IPS DF 6.9 (cell line): Measurements from ENCODE around the gene CHKB.
A peak's percentile ranks its signal among the peaks of the same experiment; 100 is the strongest.
"Not testable (repeated sequence)": the region's sequence is repeated elsewhere in the genome, so short reads cannot be mapped to it uniquely, and the experiment has no call there.

ENCODE experiments used
- DNase-seq: peaks from one replicate; pipeline ENCODE4 v3.0.0-alpha.2; 2013; ENCODE audit warnings: low read depth, low spot score
- H3K27ac ChIP-seq: one replicate; pipeline ENCODE4 v1.5.1; 2013; ENCODE audit warnings: low read length, control low read depth
- H3K27me3 ChIP-seq: 2 replicates; pipeline ENCODE4 v1.6.1; 2013; ENCODE audit warnings: mild to moderate bottlenecking, low read length; ENCODE audit not compliant: control insufficient read depth, insufficient read depth
- H3K36me3 ChIP-seq: 2 replicates; pipeline ENCODE4 v1.6.1; 2013; ENCODE audit warnings: low read length; ENCODE audit not compliant: control insufficient read depth, insufficient read depth
- H3K4me1 ChIP-seq: 2 replicates; pipeline ENCODE4 v1.6.1; 2013; ENCODE audit warnings: low read length; ENCODE audit not compliant: control insufficient read depth, insufficient read depth
- H3K4me3 ChIP-seq: 2 replicates; pipeline ENCODE4 v1.5.1; 2013; ENCODE audit warnings: mild to moderate bottlenecking, low read length
- H3K9me3 ChIP-seq: 2 replicates; pipeline ENCODE4 v1.6.1; 2013; ENCODE audit warnings: low read length, inconsistent platforms; ENCODE audit not compliant: control insufficient read depth, insufficient read depth
- WGBS: extraction: QIAGEN DNeasy Blood & Tissue Kit; methylation state at CpG from one replicate; pipeline ENCODE4 v1.1.7; 2013; ENCODE audit warnings: mixed read lengths, missing lambda C conversion rate; ENCODE audit not compliant: insufficient read length, insufficient coverage; 5-methylcytosine and 5-hydroxymethylcytosine counted together

Gene CHKB

GRCh38 chr22:50537765-50538164, 44.9 kb downstream of the CHKB start:
- H3K27ac ChIP-seq = no peak overlapping the region
- H3K9me3 ChIP-seq = no peaks in the 10 kb centered on the region
- no peaks in the 10 kb centered on the region for H3K36me3 ChIP-seq
- H3K27me3 ChIP-seq = peaks cover 3% of the 10 kb centered on the region; the same call in 1 of the 2 replicates
- H3K4me3 ChIP-seq = no peak overlapping the region
- WGBS = 100% methylated on average over 2 of the region's 13 CpGs
- no peak for DNase-seq
- H3K4me1 ChIP-seq = no peaks in the 10 kb centered on the region

DNA sequence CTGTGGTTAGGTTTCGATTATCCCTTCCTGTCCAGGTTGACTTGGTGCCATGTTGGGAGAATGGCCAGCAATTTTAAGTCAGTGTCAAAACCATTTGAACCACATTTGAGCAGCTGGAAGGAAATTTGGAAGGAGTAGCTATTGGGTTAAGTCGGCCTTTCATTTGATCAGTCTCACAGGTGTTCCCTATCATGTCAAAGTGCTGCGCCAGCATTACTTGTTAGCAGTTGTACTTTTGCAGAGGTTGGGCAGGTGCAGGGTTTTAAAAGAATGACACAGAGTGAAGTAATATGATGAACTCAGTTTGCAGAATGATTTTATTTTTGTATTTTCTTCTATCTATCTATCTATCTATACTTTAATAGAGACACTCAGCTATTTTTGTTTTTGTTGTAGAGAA, 46.4 kb downstream of the CHKB start:
- Histone ChIP-seq H3K9me3 (no peaks in the 10 kb centered on the region), H3K36me3 (no peaks in the 10 kb centered on the region), H3K4me1 (peaks cover 2% of the 10 kb centered on the region; the same call in 1 of the 2 replicates), H3K4me3 (no peak overlapping the region), H3K27me3 (peaks cover 15% of the 10 kb centered on the region; the same call in 1 of the 2 replicates), H3K27ac (no peak overlapping the region)
- WGBS = no CpG with 5 or more reads among the region's 3 CpGs
- no peak for DNase-seq

DNA sequence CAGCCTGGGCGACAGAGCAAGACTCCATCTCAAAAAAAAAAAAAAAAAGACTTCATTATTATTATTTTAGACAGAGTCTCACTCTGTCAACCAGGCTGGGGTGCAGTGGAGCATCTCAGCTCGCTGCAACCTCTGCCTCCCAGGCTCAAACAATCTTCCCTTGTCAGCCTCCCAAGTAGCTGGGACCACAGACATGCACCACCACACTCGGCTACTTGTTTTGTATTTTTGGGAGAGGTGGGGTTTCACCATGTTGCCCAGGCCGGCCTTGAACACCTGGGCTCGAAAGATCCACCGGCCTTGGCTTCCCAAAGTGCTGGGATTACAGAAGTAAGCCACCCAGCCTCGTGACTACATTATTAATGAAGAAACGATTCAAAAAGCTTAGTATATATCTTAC, 47.5 kb downstream of the CHKB start:
- H3K4me3 ChIP-seq = no peak overlapping the region
- no peak overlapping the region for H3K27ac ChIP-seq
- no peaks in the 10 kb centered on the region for H3K9me3 ChIP-seq
- DNase-seq = no peak
- WGBS = no CpG with 5 or more reads among the region's 8 CpGs
- H3K27me3 ChIP-seq = peaks cover 24% of the 10 kb centered on the region
- no peaks in the 10 kb centered on the region for H3K36me3 ChIP-seq
- peaks cover 2% of the 10 kb centered on the region; the same call in 1 of the 2 replicates for H3K4me1 ChIP-seq

DNA sequence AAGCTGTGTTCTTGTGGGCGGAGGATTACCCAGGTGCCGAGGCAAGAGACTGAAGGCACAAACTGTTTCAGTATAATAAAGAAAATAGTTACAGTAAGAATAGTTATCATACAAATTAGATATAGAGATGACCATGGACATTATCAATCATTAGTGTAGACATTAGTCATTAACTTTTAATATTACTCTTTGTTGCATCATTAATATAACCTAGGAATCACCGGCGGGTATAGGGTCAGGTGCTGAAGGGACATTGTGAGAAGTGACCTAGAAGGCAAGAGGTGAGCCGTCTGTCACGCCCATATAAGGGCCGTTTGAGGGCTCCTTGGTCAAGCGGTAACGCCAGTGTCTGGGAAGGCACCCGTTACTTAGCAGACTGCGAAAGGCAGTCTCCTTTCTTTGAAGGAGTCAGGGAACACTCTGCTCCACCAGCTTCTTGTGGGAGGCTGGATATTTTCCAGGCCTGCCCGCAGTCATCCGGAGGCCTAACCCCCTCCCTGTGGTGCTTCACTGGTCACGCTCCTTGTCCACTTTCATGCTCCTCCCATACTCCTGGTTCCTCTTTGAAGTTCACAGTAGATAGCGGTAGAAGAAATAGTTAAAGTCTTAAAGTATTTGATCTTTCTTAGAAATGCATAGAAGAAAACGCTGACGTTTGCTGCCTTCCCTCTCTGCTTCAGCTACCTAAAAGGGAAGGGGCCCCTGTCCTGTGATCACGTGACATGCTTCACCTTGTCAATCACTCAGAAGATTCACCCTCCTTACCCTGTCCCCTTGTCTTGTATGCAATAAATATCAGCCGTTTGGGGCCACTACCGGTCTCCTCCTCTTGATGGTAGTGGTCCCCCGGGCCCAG, 48.6 kb downstream of the CHKB start:
- H3K9me3 ChIP-seq, H3K36me3 ChIP-seq, H3K4me1 ChIP-seq, H3K4me3 ChIP-seq, DNase-seq, H3K27ac ChIP-seq: not testable (repeated sequence)
- WGBS = no CpG with 5 or more reads among the region's 21 CpGs
- H3K27me3 ChIP-seq = peaks cover 31% of the 10 kb centered on the region

GRCh38 chr22:50532824-50533796, 49.5 kb downstream of the CHKB start:
- no peak overlapping the region for H3K27ac ChIP-seq
- no peaks in the 10 kb centered on the region; the same call in 1 of the 2 replicates for H3K36me3 ChIP-seq
- H3K9me3 ChIP-seq = no peaks in the 10 kb centered on the region
- no CpG with 5 or more reads among the region's 19 CpGs for WGBS
- H3K4me3 ChIP-seq = no peak overlapping the region
- H3K27me3 ChIP-seq = peaks cover 41% of the 10 kb centered on the region
- no peak for DNase-seq
- peaks cover 3% of the 10 kb centered on the region; the same call in 1 of the 2 replicates for H3K4me1 ChIP-seq

GRCh38 chr22:50531962-50532674, 50.5 kb downstream of the CHKB start:
- no peak overlapping the region for H3K27ac ChIP-seq
- H3K4me1 ChIP-seq = peaks cover 5% of the 10 kb centered on the region
- no peaks in the 10 kb centered on the region; the same call in 1 of the 2 replicates for H3K36me3 ChIP-seq
- no peak for DNase-seq
- H3K9me3 ChIP-seq = no peaks in the 10 kb centered on the region
- peaks cover 42% of the 10 kb centered on the region for H3K27me3 ChIP-seq
- peak overlapping the region; percentile 56 for H3K4me3 ChIP-seq
- WGBS = no CpG with 5 or more reads among the region's 56 CpGs

GRCh38 chr22:50531546-50531961, 51.1 kb downstream of the CHKB start:
- WGBS = no CpG with 5 or more reads among the region's 44 CpGs
- Histone ChIP-seq H3K36me3 (no peaks in the 10 kb centered on the region; the same call in 1 of the 2 replicates), H3K9me3 (no peaks in the 10 kb centered on the region), H3K4me1 (peaks cover 9% of the 10 kb centered on the region), H3K27me3 (peaks cover 42% of the 10 kb centered on the region), H3K27ac (no peak overlapping the region), H3K4me3 (peak overlapping the region; percentile 56)
- DNase-seq = no peak

DNA sequence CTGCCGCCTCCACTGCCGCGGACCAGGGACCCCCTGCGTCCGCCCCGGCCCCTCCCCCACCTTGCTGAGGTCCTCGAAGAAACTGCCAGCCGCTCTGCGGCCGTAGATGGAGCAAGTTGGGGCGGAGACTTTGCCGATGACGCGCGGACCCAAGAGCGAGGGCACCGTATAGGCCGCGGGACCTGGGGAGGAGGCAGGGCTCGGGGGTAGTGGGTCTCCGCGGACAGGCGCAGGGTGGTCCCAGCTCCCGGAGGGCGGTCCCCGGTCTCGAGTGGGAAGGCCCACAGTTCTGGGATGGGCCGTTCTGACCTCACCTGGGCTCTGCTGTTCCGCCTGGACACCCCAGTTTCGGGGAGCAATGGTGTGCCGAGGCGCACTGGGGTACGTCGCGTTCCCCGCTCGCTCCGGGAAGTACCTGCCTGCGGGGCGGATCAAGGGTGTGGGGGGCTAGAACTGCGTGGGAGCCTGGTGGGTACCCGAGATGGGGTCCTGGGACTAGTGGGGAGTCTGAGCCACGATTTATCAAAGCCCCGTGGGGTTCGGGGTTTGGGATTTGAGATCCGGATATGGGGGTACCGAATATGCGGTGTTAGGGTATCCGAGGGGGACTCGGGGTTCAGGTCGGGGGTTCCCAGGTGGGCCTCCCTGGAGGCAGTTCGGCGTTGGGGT, 51.6 kb downstream of the CHKB start:
- no peak for DNase-seq
- Histone ChIP-seq H3K4me3 (peak overlapping the region; percentile 56; the same call in 1 of the 2 replicates), H3K9me3 (no peaks in the 10 kb centered on the region), H3K4me1 (peaks cover 11% of the 10 kb centered on the region), H3K27me3 (peaks cover 42% of the 10 kb centered on the region), H3K36me3 (no peaks in the 10 kb centered on the region; the same call in 1 of the 2 replicates), H3K27ac (no peak overlapping the region)
- WGBS = no CpG with 5 or more reads among the region's 53 CpGs

DNA sequence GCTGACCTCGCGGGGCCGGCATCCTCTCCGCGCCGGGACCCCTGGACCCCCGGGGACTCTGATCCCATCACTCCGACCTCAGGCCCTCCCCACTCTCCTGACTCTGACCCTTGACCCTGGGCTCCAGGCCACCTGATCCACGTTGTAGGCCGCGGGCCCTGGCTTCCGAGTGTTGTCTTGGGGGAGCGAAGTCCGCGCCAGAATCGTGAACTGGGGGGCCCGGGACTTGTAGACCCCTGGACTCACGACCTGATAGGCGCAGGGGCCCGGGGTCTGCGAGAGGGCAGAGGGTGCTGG, 52.1 kb downstream of the CHKB start:
- DNase-seq = no peak
- Histone ChIP-seq H3K4me1 (peaks cover 11% of the 10 kb centered on the region), H3K4me3 (peak overlapping the region; percentile 56; the same call in 1 of the 2 replicates), H3K9me3 (no peaks in the 10 kb centered on the region), H3K36me3 (no peaks in the 10 kb centered on the region; the same call in 1 of the 2 replicates), H3K27me3 (peaks cover 42% of the 10 kb centered on the region), H3K27ac (no peak overlapping the region)
- WGBS = no CpG with 5 or more reads among the region's 21 CpGs
